HCT116 (cell line): Measurements from ENCODE around the gene CD8B2. TPM values are rescaled to one million over a fixed set of nuclear protein-coding genes. Genes with fewer than 3 reads are reported as not detected.

Experiments used
- ATAC-seq: fragments of 200-7000 bp; cut with Tn5 transposase; 2 replicates; pipeline ENCODE4 v1.9.1; 2020; ENCODE audit warnings: mild to moderate bottlenecking, moderate library complexity
- BruUV-seq: library from RNA; stranded (reverse); fragments of 400-500 nt; replicated peaks from 2 replicates; lab custom pipeline; 2021; lab: Mats Ljungman, UMichigan
- CTCF ChIA-PET: fragments of 300-600 bp; sonication (Branson Sonifier 250); formaldehyde crosslinking; loops from one replicate; lab custom pipeline; 2021; ENCODE audit warnings: antibody characterized with exemption; lab: Charles Lee
- POLR2A ChIA-PET: fragments of 300-600, 350-600 bp; sonication (Branson Sonifier 250); formaldehyde crosslinking; loops from one replicate; lab custom pipeline; 2021; ENCODE audit warnings: antibody characterized with exemption; lab: Charles Lee
- RAD21 ChIA-PET, 2 experiments: fragments of 300-600 bp; sonication (Branson Sonifier 250); formaldehyde crosslinking; loops; one replicate each; lab custom pipeline; 2023; ENCODE audit warnings: low total read pairs in 2 of 2; ENCODE audit not compliant: uncharacterized antibody in 2 of 2, unreplicated experiment in 2 of 2, low non-redundant PET in 1 of 2; lab: Charles Lee
- DNase-seq: peaks from one replicate; pipeline ENCODE4 v3.0.0-alpha.2; 2010; ENCODE audit warnings: low read depth, low spot score
- H2AFZ ChIP-seq: fragments of 200-600 bp; shearing (Covaris generic), sonication (generic); 2 replicates; pipeline ENCODE4 v1.6.1; 2017; ENCODE audit warnings: low read depth, mixed run types, mixed read lengths, antibody characterized with exemption, low read length; ENCODE audit not compliant: poor library complexity, severe bottlenecking
- H3K27ac ChIP-seq: 2 replicates; pipeline ENCODE4 v1.5.1; 2012; ENCODE audit warnings: low read depth, low read length
- H3K27me3 ChIP-seq: fragments of 200-600 bp; sonication (generic); 2 replicates; pipeline ENCODE4 v1.6.1; 2016; ENCODE audit warnings: mixed run types, low read length, mixed read lengths; ENCODE audit not compliant: insufficient read depth
- H3K36me3 ChIP-seq, 2 experiments: fragments of 200-500 bp in 1 of 2; fragments of 200-600 bp in 1 of 2; sonication (Bioruptor generic) in 1 of 2; sonication (generic) in 1 of 2; 2 replicates each; pipeline versions ENCODE4 v1.5.1 to v1.6.1; 2014 to 2016; ENCODE audit warnings: low read length in 2 of 2, inconsistent platforms in 1 of 2, mixed read lengths in 1 of 2, mixed run types in 1 of 2; ENCODE audit not compliant: insufficient read depth in 2 of 2, control insufficient read depth in 1 of 2
- H3K4me1 ChIP-seq, 2 experiments: fragments of 200-600 bp in 1 of 2; sonication (generic) in 1 of 2; 2 replicates each; pipeline versions ENCODE4 v1.5.1 to v1.6.1; 2012 to 2017; ENCODE audit warnings: low read length in 2 of 2, inconsistent platforms in 1 of 2, mild to moderate bottlenecking in 1 of 2, mixed read lengths in 1 of 2, mixed run types in 1 of 2, moderate library complexity in 1 of 2; ENCODE audit not compliant: insufficient read depth in 2 of 2, control insufficient read depth in 1 of 2
- H3K4me2 ChIP-seq: fragments of 200-600 bp; sonication (generic); 2 replicates; pipeline ENCODE4 v1.6.1; 2017; ENCODE audit warnings: mixed run types, low read length, mixed read lengths
- H3K4me3 ChIP-seq, 2 experiments: fragments of 200-600 bp in 1 of 2; sonication (generic) in 1 of 2; replicated peaks in 1 of 2; 2 replicates each; pipeline ENCODE4 v1.5.1; 2011 to 2016; ENCODE audit warnings: low read length in 2 of 2, control low read depth in 1 of 2, low read depth in 1 of 2, mild to moderate bottlenecking in 1 of 2, mixed read lengths in 1 of 2, mixed run types in 1 of 2
- H3K79me2 ChIP-seq: fragments of 200-600 bp; sonication (generic); 2 replicates; pipeline ENCODE4 v1.6.1; 2017; ENCODE audit warnings: mild to moderate bottlenecking, mixed run types, low read length, moderate library complexity, mixed read lengths; ENCODE audit not compliant: insufficient read depth
- H3K9ac ChIP-seq: fragments of 200-600 bp; sonication (generic); 2 replicates; pipeline ENCODE4 v1.6.1; 2016; ENCODE audit warnings: low read length, mixed read lengths
- H3K9me2 ChIP-seq: fragments of 200-600 bp; sonication (generic), shearing (Covaris generic); 2 replicates; pipeline ENCODE4 v1.6.1; 2017; ENCODE audit warnings: mixed run types, mild to moderate bottlenecking, moderate library complexity; ENCODE audit not compliant: insufficient read depth
- H3K9me3 ChIP-seq, 2 experiments: fragments of 200-500 bp in 1 of 2; fragments of 200-600 bp in 1 of 2; sonication (Bioruptor generic) in 1 of 2; sonication (generic) in 1 of 2; 2 replicates each; pipeline ENCODE4 v1.6.1; 2014 to 2017; ENCODE audit warnings: low read length in 2 of 2, mixed read lengths in 2 of 2, inconsistent platforms in 1 of 2, low read depth in 1 of 2, mild to moderate bottlenecking in 1 of 2, mixed run types in 1 of 2, moderate library complexity in 1 of 2; ENCODE audit not compliant: control insufficient read depth in 1 of 2, insufficient read depth in 1 of 2
- H4K20me1 ChIP-seq: fragments of 200-600 bp; sonication (generic), shearing (Covaris generic); 2 replicates; pipeline ENCODE4 v1.6.1; 2017; ENCODE audit warnings: mixed run types, mild to moderate bottlenecking, moderate library complexity; ENCODE audit not compliant: insufficient read depth
- ELF1 ChIP-seq: IDR thresholded peaks from 2 replicates; pipeline ENCODE4 v1.6.1; 2012; ENCODE audit warnings: low read depth, borderline replicate concordance
- EZH2 ChIP-seq: fragments of 200-600 bp; sonication (generic); IDR thresholded peaks from 2 replicates; pipeline ENCODE4 v1.6.1; 2017; ENCODE audit warnings: antibody characterized with exemption, mixed run types
- FOSL1 ChIP-seq: IDR thresholded peaks from 2 replicates; pipeline ENCODE4 v1.6.1; 2012; ENCODE audit warnings: low read depth
- JUND ChIP-seq: IDR thresholded peaks from 2 replicates; pipeline ENCODE4 v1.6.1; 2012
- POLR2A ChIP-seq: IDR thresholded peaks from 2 replicates; pipeline ENCODE4 v1.7.0; 2011; ENCODE audit warnings: borderline replicate concordance; ENCODE audit not compliant: insufficient read depth, insufficient read length; ENCODE audit errors: extremely low read depth
- RAD21 ChIP-seq: IDR thresholded peaks from 2 replicates; pipeline ENCODE4 v1.6.1; 2012; ENCODE audit warnings: low read depth, mild to moderate bottlenecking
- SRF ChIP-seq: IDR thresholded peaks from 2 replicates; pipeline ENCODE4 v1.6.1; 2012; ENCODE audit warnings: low read depth
- TCF7L2 ChIP-seq: IDR thresholded peaks from 2 replicates; pipeline ENCODE4 v1.7.0; 2011; ENCODE audit warnings: borderline replicate concordance, inconsistent platforms; ENCODE audit not compliant: insufficient read depth, insufficient read length; ENCODE audit errors: extremely low read depth
- YY1 ChIP-seq: IDR thresholded peaks from 2 replicates; pipeline ENCODE4 v1.6.1; 2011; ENCODE audit warnings: low read length, low read depth, moderate library complexity, mild to moderate bottlenecking; ENCODE audit not compliant: insufficient replicate concordance; ENCODE audit errors: extremely low read depth
- ZNF274 ChIP-seq: fragments of 200-500 bp; sonication (Bioruptor generic); IDR thresholded peaks from 2 replicates; pipeline ENCODE4 v1.6.1; 2014; ENCODE audit warnings: mild to moderate bottlenecking, low read depth, low read length, inconsistent platforms
- intact Hi-C: fragments of 100-400 bp; cut with micrococcal nuclease; formaldehyde crosslinking; loops from 2 replicates; pipeline ENCODE4 v1.10.0; 2022
- total RNA-seq: library from RNA; stranded (reverse); gene quantifications from one replicate; pipeline ENCODE4 v1.2.1, GENCODE V29; 2021; ENCODE audit not compliant: unreplicated experiment
- TF ChIP-seq, protein P1 (sequence below): IDR thresholded peaks from 2 replicates; pipeline ENCODE4 v1.6.1; 2012; ENCODE audit warnings: low read depth
- TF ChIP-seq, protein P2 (sequence below): IDR thresholded peaks from 2 replicates; pipeline ENCODE4 v1.6.1; 2011; ENCODE audit warnings: mild to moderate bottlenecking, low read length, moderate library complexity; ENCODE audit not compliant: insufficient replicate concordance; ENCODE audit errors: extremely low read depth
- TF ChIP-seq, protein P3 (sequence below), 3 experiments: fragments of 200-600 bp in 1 of 3; sonication (generic) in 1 of 3; IDR thresholded peaks in 2 of 3; conservative IDR thresholded peaks in 1 of 3; 2 replicates each; pipeline ENCODE4 v1.5.1; 2012 to 2017; ENCODE audit warnings: low read depth in 2 of 3, low read length in 2 of 3, antibody characterized with exemption in 1 of 3, borderline replicate concordance in 1 of 3, control low read depth in 1 of 3, mild to moderate bottlenecking in 1 of 3, mixed read lengths in 1 of 3, mixed run types in 1 of 3, moderate library complexity in 1 of 3; ENCODE audit not compliant: insufficient read depth in 1 of 3

CD8B2 gene
- total RNA-seq, 1 experiment from 2014 or later, result not detected

- Histone ChIP-seq H3K4me1 (peaks cover 0 to 5% of the 10 kb centered on the region in 2 experiments; a peak in 1 of 4 replicates), H3K79me2 (no peaks in the 10 kb centered on the region), H3K27ac (no peak overlapping the region), H3K9me3 (no peaks in the 10 kb centered on the region), H3K4me2 (no peak overlapping the region), H3K27me3 (no peaks in the 10 kb centered on the region), H3K9me2 (no peaks in the 10 kb centered on the region), H3K9ac (no peak overlapping the region), H4K20me1 (no peaks in the 10 kb centered on the region), H3K36me3 (no peaks in the 10 kb centered on the region), H2AFZ (no peak overlapping the region), H3K4me3 (no peak overlapping the region)
- RAD21 ChIA-PET, result no interaction called here
- intact Hi-C loops, result no loop called here
- no TSS peak for BruUV-seq
- ATAC-seq, result no peak
- no peak for DNase-seq
- TF ChIP-seq RAD21, result no peak
- TF ChIP-seq ZNF274, result no peak
- TF ChIP-seq SRF, result no peak
- TF ChIP-seq YY1, result no peak
- no peak for TF ChIP-seq ELF1
- TF ChIP-seq, protein P1, sequence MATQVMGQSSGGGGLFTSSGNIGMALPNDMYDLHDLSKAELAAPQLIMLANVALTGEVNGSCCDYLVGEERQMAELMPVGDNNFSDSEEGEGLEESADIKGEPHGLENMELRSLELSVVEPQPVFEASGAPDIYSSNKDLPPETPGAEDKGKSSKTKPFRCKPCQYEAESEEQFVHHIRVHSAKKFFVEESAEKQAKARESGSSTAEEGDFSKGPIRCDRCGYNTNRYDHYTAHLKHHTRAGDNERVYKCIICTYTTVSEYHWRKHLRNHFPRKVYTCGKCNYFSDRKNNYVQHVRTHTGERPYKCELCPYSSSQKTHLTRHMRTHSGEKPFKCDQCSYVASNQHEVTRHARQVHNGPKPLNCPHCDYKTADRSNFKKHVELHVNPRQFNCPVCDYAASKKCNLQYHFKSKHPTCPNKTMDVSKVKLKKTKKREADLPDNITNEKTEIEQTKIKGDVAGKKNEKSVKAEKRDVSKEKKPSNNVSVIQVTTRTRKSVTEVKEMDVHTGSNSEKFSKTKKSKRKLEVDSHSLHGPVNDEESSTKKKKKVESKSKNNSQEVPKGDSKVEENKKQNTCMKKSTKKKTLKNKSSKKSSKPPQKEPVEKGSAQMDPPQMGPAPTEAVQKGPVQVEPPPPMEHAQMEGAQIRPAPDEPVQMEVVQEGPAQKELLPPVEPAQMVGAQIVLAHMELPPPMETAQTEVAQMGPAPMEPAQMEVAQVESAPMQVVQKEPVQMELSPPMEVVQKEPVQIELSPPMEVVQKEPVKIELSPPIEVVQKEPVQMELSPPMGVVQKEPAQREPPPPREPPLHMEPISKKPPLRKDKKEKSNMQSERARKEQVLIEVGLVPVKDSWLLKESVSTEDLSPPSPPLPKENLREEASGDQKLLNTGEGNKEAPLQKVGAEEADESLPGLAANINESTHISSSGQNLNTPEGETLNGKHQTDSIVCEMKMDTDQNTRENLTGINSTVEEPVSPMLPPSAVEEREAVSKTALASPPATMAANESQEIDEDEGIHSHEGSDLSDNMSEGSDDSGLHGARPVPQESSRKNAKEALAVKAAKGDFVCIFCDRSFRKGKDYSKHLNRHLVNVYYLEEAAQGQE, result no peak
- no peak for TF ChIP-seq FOSL1
- no peak for TF ChIP-seq JUND
- TF ChIP-seq POLR2A, result no peak
- TF ChIP-seq EZH2, result no peak
- TF ChIP-seq, protein P2, sequence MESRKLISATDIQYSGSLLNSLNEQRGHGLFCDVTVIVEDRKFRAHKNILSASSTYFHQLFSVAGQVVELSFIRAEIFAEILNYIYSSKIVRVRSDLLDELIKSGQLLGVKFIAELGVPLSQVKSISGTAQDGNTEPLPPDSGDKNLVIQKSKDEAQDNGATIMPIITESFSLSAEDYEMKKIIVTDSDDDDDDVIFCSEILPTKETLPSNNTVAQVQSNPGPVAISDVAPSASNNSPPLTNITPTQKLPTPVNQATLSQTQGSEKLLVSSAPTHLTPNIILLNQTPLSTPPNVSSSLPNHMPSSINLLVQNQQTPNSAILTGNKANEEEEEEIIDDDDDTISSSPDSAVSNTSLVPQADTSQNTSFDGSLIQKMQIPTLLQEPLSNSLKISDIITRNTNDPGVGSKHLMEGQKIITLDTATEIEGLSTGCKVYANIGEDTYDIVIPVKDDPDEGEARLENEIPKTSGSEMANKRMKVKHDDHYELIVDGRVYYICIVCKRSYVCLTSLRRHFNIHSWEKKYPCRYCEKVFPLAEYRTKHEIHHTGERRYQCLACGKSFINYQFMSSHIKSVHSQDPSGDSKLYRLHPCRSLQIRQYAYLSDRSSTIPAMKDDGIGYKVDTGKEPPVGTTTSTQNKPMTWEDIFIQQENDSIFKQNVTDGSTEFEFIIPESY, result no peak
- no peak for TF ChIP-seq TCF7L2
- TF ChIP-seq, protein P3, sequence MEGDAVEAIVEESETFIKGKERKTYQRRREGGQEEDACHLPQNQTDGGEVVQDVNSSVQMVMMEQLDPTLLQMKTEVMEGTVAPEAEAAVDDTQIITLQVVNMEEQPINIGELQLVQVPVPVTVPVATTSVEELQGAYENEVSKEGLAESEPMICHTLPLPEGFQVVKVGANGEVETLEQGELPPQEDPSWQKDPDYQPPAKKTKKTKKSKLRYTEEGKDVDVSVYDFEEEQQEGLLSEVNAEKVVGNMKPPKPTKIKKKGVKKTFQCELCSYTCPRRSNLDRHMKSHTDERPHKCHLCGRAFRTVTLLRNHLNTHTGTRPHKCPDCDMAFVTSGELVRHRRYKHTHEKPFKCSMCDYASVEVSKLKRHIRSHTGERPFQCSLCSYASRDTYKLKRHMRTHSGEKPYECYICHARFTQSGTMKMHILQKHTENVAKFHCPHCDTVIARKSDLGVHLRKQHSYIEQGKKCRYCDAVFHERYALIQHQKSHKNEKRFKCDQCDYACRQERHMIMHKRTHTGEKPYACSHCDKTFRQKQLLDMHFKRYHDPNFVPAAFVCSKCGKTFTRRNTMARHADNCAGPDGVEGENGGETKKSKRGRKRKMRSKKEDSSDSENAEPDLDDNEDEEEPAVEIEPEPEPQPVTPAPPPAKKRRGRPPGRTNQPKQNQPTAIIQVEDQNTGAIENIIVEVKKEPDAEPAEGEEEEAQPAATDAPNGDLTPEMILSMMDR (IDR thresholded peaks at IDR 0.05 in 2 of 3, conservative IDR thresholded peaks at IDR 0.05 in 1 of 3; ENCODE audit: borderline replicate concordance in 1 of 3, insufficient read depth in 1 of 3, low read depth in 2 of 3, low read length in 2 of 3), result no peak
- CTCF ChIA-PET, result no interaction called here
- POLR2A ChIA-PET, result no interaction called here
These were observed 32.6 kb downstream of the CD8B2 start for GRCh38 chr2:106519767-106520166.
